HG03064 (cell line): ENCODE data around the gene LRRC57.

Source experiments
- ATAC-seq: cut with Tn5 transposase; IDR thresholded peaks from one replicate; pipeline ENCODE4 v1.9.1; 2021; ENCODE audit warnings: low read depth; ENCODE audit not compliant: unreplicated experiment

LRRC57 gene

DNA sequence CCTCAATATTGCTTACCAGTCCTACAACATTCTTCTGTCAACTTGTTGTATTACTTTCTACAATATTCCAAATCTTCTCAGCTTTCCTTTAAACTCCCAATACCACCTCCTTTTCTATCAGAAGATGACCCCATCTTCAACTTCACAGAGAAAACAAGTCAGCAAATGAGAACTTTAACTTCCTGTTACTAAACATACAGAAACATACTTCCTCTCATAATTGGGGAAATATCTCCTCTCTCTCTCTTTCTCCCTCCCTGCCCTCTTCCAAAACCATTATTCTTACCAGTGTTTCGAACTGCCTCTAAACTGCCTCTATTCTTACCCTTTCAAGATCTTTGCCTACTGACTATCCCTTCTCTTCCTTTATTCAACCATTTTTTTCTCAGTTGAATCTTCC lies 54.9 kb downstream of the LRRC57 start:
- no peak for ATAC-seq

DNA sequence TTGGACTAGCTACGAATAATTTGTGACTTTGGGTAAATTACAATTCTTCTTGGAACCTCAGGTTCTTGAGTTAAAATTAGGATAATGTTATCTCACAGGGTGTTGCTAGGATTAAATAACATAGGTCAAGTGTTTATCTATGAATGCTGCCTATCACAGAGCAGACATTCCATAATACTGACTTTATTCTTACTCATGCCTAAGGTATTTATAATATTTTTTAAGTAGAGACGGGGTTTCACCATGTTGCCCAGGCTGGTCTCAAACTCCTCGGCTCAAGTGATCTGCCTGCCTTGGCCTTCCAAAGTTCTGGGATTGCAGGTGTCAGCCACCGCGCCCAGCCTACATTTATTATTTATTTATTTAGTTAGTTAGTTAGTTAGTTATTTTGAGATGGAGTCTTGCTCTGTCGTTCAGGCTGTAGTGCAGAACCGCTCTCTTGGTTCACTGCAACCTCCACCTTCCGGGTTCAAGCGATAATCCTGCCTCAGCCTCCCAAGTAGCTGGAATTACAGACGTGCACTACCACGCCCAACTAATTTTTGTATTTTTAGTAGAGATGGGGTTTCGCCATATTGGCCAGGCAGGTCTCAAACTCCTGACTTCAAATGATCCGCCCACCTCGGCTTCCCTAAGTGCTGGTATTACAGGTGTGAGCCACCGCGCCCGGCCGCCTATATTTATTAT lies 56.9 kb downstream of the LRRC57 start:
- no peak for ATAC-seq

DNA sequence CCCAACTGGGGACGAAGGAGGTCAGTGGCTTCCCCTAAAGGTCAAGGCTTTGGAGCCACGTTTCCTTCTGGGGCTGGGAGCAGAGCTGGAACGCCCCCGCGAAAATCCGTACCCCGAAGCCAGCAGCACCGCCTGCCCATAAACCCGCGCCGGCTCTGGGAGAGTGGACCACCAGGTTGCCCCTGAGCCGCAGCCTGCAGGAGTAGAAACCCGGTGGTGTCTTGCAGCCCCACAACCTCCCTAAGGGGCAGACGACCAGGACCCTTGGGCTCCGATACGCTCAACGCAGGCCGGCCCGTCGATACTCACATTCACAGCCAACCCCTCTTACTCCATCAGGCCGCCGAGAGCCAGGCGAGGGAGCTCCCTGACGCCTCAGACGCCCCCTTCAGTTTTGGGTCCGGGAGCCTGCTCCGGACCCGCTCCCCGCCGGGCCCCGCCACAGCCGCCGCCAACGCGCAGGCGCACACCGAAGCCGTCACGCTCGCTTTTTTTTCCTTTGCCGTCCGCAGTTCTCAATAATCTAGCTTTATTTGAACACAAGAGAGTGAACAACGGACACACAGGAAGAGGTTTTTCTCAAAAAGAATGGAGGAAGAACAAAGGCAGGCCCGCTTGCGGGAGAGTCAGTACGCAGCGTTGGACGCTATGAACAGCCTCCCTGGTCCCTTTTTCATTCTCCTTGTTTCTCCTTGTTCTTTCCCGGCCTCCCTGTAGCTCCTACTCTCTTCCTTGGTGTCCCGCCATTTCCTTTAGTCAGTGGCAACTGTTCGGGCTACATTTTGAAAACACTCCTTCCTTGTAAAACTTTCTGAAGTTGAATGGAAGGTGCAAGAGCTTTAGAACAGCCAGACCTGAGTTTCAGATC lies 57.7 kb downstream of the LRRC57 start, which contains the start of gene ZNF106:
Gene ZNF106, minus strand, starts transcription at position 471 of the 868 bp plus-strand sequence. CDS start 18,852 bp downstream, outside the sequence.
- no peak for ATAC-seq

DNA sequence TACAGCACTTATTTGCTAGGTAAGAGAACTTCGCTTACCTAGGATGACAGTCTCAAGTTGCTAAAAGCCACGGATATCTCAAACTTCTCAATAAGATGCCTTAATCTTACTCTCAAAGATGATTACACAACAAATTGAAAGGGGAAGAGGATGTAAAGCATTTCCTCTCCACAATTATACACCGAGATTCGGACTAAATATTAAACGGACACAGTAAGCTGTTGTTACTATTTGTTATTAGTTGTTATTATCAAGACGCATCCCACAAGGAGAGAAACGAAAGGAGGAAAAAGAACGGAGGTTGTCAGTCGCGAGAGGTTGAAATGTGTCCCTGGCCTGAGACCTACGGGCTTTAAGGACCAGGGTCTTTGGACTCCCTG lies 58.3 kb downstream of the LRRC57 start:
- ATAC-seq = no peak
